ENCODE data around the gene ZNF33A. TPM values are rescaled to one million over a fixed set of nuclear protein-coding genes. Genes with fewer than 3 reads are reported as not detected.
"Not testable (repeated sequence)": the region's sequence is repeated elsewhere in the genome, so short reads cannot be mapped to it uniquely, and the experiment has no call there.

ZNF33A gene
- total and polyA plus RNA-seq, 2 experiments from 2014 or later = 21.2 to 23.8 TPM

DNA sequence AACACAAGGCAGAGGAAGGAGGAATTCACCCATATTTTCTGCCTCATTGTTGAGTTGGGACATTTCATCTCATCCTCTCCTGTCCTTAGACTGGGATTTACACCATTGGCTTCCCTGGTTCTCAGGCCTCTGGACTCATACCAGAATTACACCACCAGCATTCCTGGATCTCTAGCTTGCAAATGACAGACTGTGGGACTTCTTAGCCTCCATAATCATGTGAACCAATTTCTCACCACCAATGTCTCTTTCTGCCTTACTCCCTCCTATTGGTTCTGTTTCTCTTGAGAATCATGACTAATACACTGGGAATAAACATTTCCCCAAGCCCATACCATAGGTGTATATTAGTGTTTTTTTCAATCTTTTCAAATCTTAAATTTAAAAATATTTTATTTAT lies 2.9 kb upstream of the ZNF33A start:
- Histone ChIP-seq H3K4me1 (ENCODE audit: low read depth) (no peaks in the 10 kb centered on the region), H3K27ac (no peak overlapping the region), H3K4me3 (no peak overlapping the region), H3K36me3 (no peaks in the 10 kb centered on the region), H3K27me3 (no peaks in the 10 kb centered on the region), H3K9me3 (ENCODE audit: low read depth) (no peaks in the 10 kb centered on the region)
- TF ChIP-seq, protein P1, sequence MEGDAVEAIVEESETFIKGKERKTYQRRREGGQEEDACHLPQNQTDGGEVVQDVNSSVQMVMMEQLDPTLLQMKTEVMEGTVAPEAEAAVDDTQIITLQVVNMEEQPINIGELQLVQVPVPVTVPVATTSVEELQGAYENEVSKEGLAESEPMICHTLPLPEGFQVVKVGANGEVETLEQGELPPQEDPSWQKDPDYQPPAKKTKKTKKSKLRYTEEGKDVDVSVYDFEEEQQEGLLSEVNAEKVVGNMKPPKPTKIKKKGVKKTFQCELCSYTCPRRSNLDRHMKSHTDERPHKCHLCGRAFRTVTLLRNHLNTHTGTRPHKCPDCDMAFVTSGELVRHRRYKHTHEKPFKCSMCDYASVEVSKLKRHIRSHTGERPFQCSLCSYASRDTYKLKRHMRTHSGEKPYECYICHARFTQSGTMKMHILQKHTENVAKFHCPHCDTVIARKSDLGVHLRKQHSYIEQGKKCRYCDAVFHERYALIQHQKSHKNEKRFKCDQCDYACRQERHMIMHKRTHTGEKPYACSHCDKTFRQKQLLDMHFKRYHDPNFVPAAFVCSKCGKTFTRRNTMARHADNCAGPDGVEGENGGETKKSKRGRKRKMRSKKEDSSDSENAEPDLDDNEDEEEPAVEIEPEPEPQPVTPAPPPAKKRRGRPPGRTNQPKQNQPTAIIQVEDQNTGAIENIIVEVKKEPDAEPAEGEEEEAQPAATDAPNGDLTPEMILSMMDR (IDR thresholded peaks at IDR 0.05; ENCODE audit: low read depth, low read length) = no peak
- no peak for DNase-seq (ENCODE audit: low read depth in 1 of 2, low spot score in 1 of 2)

DNA sequence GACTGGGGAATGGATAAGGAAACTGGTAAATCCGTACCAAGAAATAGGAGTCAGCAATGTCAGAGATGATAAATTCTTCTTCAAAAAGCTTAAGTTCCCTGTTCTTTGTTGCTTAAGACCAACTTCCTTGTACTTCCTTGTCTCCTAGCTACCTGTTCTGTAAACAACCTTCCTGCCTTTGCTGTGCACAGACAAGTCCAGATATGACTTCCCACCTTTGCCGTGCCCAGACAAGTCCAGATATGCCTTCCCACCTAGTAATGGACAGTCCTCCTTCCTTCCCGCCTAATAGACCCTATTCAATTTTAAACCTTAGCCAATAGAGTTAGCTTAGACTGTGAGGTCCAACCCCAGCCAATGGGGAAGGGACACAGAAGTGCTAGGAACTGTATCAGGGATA lies 2.5 kb upstream of the ZNF33A start:
- DNase-seq (ENCODE audit: low read depth in 1 of 2, low spot score in 1 of 2) = no peak
- Histone ChIP-seq H3K27ac (no peak overlapping the region), H3K36me3 (no peaks in the 10 kb centered on the region), H3K27me3 (no peaks in the 10 kb centered on the region), H3K4me3 (no peak overlapping the region), H3K4me1 (ENCODE audit: low read depth) (no peaks in the 10 kb centered on the region), H3K9me3 (ENCODE audit: low read depth) (no peaks in the 10 kb centered on the region)
- TF ChIP-seq, protein P1 (IDR thresholded peaks at IDR 0.05; ENCODE audit: low read depth, low read length) = no peak

DNA sequence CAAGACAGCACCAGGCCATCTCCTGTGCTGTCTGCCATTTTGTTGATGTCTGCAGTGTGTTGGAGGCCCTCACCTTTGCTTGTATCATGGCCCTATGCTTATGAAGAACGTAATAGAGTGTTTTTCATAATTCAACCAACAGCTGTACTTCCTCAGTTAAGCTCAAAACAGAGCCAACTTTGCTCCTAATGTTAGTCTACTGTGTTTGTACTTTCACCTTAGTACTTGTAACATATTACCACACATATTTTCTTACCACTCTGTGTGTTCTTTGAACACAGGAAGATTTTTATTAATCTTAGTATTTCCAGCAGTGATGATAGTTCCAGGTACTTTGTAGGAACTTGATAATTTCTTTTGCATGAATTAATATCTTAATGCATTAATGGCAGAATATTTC lies 5.9 kb downstream of the ZNF33A start:
- H3K4me1 ChIP-seq (ENCODE audit: low read depth) = no peaks in the 10 kb centered on the region
- H3K27ac ChIP-seq = no peak overlapping the region
- no peak overlapping the region for H3K4me3 ChIP-seq
- H3K9me3 ChIP-seq (ENCODE audit: low read depth) = no peaks in the 10 kb centered on the region
- peaks cover 51% of the 10 kb centered on the region for H3K36me3 ChIP-seq
- TF ChIP-seq, protein P1 (IDR thresholded peaks at IDR 0.05; ENCODE audit: low read depth, low read length) = no peak
- H3K27me3 ChIP-seq = no peaks in the 10 kb centered on the region
- DNase-seq (ENCODE audit: low read depth in 1 of 2, low spot score in 1 of 2) = no peak

DNA sequence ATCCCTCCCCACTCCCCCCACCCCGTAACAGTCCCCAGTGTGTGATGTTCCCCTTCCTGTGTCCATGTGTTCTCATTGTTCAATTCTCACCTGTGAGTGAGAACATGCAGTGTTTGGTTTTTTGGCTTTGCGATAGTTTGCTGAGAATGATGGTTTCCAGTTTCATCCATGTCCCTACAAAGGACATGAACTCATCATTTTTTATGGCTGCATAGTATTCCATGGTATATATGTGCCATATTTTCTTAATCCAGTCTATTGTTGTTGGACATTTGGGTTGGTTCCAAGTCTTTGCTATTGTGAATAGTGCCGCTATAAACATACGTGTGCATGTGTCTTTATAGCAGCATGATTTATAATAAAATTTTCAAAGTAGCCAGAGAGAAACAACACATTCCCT lies 8.6 kb downstream of the ZNF33A start:
- H3K27me3 ChIP-seq; H3K27ac ChIP-seq; H3K4me3 ChIP-seq; H3K4me1 ChIP-seq (ENCODE audit: low read depth); DNase-seq (ENCODE audit: low read depth in 1 of 2, low spot score in 1 of 2); H3K9me3 ChIP-seq (ENCODE audit: low read depth): not testable (repeated sequence)
- peaks cover 62% of the 10 kb centered on the region for H3K36me3 ChIP-seq

DNA sequence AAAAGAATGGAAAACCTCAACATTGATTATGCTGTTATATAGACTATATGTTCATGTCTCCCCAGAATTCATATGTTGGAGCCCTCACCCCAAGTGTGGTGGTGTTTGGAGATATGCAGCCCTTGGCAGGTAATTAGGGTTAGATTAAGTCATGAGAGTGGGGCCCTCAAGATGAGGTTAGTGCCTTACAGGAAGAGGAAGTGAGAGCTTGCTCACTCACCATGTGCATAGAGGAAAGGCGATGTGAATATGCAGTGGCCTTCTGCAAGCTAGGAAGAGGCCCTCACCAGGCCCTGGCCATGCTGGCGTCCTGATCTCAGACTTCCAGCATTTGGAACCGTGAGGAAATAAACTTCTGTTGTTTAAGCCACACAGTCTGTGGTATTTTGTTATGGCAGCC lies 14.8 kb downstream of the ZNF33A start:
- no peaks in the 10 kb centered on the region for H3K9me3 ChIP-seq (ENCODE audit: low read depth)
- H3K27me3 ChIP-seq = no peaks in the 10 kb centered on the region
- H3K4me3 ChIP-seq = no peak overlapping the region
- H3K4me1 ChIP-seq (ENCODE audit: low read depth) = no peaks in the 10 kb centered on the region
- peaks cover 49% of the 10 kb centered on the region for H3K36me3 ChIP-seq
- TF ChIP-seq, protein P1 (IDR thresholded peaks at IDR 0.05; ENCODE audit: low read depth, low read length) = no peak
- no peak for DNase-seq (ENCODE audit: low read depth in 1 of 2, low spot score in 1 of 2)
- H3K27ac ChIP-seq = no peak overlapping the region

DNA sequence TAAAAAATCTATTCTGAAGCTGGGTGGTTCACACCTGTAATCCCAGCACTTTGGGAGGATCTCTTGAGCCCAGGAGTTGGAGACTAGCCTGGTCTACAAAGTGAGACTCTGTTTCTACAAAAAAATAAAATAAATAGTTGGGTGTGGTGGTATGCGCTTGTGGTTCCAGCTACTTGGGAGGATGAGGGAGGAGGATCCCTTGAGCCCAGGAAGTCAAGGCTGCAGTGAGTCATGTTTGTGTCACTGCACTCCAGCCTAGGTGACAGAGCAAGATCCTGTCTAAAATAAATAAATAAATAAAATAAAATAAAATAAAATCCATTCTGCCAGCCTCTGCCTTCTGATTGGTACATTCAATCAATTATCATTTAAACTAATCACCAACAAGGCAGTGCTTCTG lies 17.5 kb downstream of the ZNF33A start:
- Histone ChIP-seq H3K27ac (no peak overlapping the region), H3K4me3 (no peak overlapping the region), H3K36me3 (peaks cover 34% of the 10 kb centered on the region), H3K4me1 (ENCODE audit: low read depth) (no peaks in the 10 kb centered on the region), H3K27me3 (no peaks in the 10 kb centered on the region), H3K9me3 (ENCODE audit: low read depth) (no peaks in the 10 kb centered on the region)
- TF ChIP-seq, protein P1 (IDR thresholded peaks at IDR 0.05; ENCODE audit: low read depth, low read length) = no peak
- no peak for DNase-seq (ENCODE audit: low read depth in 1 of 2, low spot score in 1 of 2)

All from cardiac muscle cell (in vitro differentiated cells and primary cell).